Prostate gland (tissue), 2 donors: Measurements from ENCODE around the gene PTPRU. TPM values are rescaled to one million over a fixed set of nuclear protein-coding genes. Genes with fewer than 3 reads are reported as not detected.
A peak's percentile ranks its signal among the peaks of the same experiment; 100 is the strongest.

Source experiments
- DNase-seq: peaks from one replicate; pipeline ENCODE4 v3.0.0-alpha.2; 2019; ENCODE audit warnings: low spot score
- H3K27ac ChIP-seq, 2 donors: fragments of 200-600 bp; sonication (generic); 2 replicates each; pipeline ENCODE4 v1.5.1; 2017 to 2019
- H3K27me3 ChIP-seq: fragments of 200-600 bp; sonication (generic); replicated peaks from 2 replicates; pipeline ENCODE4 v1.5.1; 2019; ENCODE audit not compliant: insufficient read depth
- H3K36me3 ChIP-seq, 2 donors: fragments of 200-600 bp; sonication (generic); 1 replicate in 1 of 2; 2 replicates in 1 of 2; pipeline versions ENCODE4 v1.5.1 to v1.8.1; 2017 to 2019
- H3K4me1 ChIP-seq: fragments of 200-600 bp; sonication (generic); replicated peaks from 2 replicates; pipeline ENCODE4 v1.5.1; 2019
- H3K4me3 ChIP-seq, 2 donors: fragments of 200-600 bp; sonication (generic); 2 replicates each; pipeline ENCODE4 v1.5.1; 2017 to 2019
- H3K9me3 ChIP-seq: fragments of 200-600 bp; sonication (generic); 2 replicates; pipeline ENCODE4 v1.5.1; 2017
- POLR2A ChIP-seq: fragments of 450-650 bp; IDR thresholded peaks from one replicate; pipeline ENCODE4 v1.6.1; 2016; ENCODE audit warnings: antibody characterized with exemption, mild to moderate bottlenecking
- POLR2AphosphoS5 ChIP-seq: sonication (generic); formaldehyde crosslinking; IDR thresholded peaks from one replicate; pipeline ENCODE4 v1.6.1; 2017; ENCODE audit warnings: antibody characterized with exemption
- WGBS: methylation state at CpG from one replicate; pipeline ENCODE4 v1.1.5; 2018; 5-methylcytosine and 5-hydroxymethylcytosine counted together
- intact Hi-C: fragments of 100-400 bp; cut with DNase I; formaldehyde crosslinking; loops from one replicate; pipeline ENCODE4 v1.14.2; 2022
- total RNA-seq, 2 donors: library from RNA; depleted of rRNA; stranded (reverse); fragments of >200 nt; gene quantifications; one replicate each; pipeline ENCODE4 v1.1.0, GENCODE V29; 2016
- TF ChIP-seq, protein P1 (sequence below), 4 experiments: fragments of 200-600 bp in 2 of 4; fragments of 450-650 bp in 2 of 4; sonication (generic) in 2 of 4; IDR thresholded peaks; 1 replicate in 3 of 4; 2 replicates in 1 of 4; pipeline ENCODE4 v1.5.1; 2016 to 2019; ENCODE audit warnings: antibody characterized with exemption in 4 of 4, mild to moderate bottlenecking in 2 of 4, moderate library complexity in 2 of 4

PTPRU gene
- total RNA-seq, 2 donors from 2014 or later = 49.9 to 60.5 TPM

DNA sequence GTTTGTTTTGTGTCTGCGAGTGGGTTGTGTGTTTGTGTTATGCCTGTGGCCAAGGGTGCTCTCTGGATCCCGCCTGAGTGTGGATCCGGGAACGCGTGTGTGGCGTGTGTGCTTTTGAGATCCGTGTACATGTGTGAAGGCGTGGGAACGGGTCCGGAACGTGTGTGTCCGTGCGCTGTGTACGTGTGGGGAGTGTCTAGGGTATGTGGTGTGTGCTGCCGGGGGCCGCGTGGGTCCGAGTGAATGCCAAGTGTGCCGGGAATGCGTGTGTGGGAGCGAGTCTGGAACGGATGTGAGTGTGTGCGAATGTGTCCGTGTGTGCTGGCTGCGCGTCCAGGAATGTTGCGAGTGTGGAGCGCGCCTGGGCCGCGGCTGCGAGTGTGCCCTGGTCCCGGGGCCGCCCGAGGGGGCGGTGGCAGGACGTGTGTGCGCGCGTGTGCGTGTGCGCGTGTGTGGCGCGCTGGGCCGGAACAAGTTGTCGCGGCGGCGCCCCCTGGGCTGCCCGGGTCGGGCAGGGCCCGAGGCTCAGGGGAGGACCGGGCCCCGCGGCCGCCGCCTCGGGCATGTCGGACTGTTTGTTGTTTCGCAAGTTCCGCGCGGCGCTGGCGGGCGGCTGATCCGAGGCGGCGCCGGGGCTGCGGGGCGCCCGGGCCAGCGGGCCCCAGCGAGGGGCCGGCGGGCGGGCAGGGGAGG lies 953 bp downstream of the PTPRU start:
- Histone ChIP-seq H3K27ac (peak overlapping the region; percentile 74), H3K9me3 (no peaks in the 10 kb centered on the region), H3K27me3 (no peaks in the 10 kb centered on the region), H3K4me3 (peak overlapping the region; percentile 60 to 65), H3K4me1 (no peaks in the 10 kb centered on the region), H3K36me3 (no peaks in the 10 kb centered on the region)
- intact Hi-C loops = loop anchor here (2.0 to 10.0 kb wide), 4 partner anchors 870 to 1472 kb away; no protein-coding TSS in a partner anchor
- under 1% methylated on average over 78 of the region's 79 CpGs for WGBS
- TF ChIP-seq, protein P1, sequence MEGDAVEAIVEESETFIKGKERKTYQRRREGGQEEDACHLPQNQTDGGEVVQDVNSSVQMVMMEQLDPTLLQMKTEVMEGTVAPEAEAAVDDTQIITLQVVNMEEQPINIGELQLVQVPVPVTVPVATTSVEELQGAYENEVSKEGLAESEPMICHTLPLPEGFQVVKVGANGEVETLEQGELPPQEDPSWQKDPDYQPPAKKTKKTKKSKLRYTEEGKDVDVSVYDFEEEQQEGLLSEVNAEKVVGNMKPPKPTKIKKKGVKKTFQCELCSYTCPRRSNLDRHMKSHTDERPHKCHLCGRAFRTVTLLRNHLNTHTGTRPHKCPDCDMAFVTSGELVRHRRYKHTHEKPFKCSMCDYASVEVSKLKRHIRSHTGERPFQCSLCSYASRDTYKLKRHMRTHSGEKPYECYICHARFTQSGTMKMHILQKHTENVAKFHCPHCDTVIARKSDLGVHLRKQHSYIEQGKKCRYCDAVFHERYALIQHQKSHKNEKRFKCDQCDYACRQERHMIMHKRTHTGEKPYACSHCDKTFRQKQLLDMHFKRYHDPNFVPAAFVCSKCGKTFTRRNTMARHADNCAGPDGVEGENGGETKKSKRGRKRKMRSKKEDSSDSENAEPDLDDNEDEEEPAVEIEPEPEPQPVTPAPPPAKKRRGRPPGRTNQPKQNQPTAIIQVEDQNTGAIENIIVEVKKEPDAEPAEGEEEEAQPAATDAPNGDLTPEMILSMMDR (IDR thresholded peaks at IDR 0.05) = no peak
- no peak for TF ChIP-seq POLR2AphosphoS5
- no peak for TF ChIP-seq POLR2A
- DNase-seq = peak; percentile 32

DNA sequence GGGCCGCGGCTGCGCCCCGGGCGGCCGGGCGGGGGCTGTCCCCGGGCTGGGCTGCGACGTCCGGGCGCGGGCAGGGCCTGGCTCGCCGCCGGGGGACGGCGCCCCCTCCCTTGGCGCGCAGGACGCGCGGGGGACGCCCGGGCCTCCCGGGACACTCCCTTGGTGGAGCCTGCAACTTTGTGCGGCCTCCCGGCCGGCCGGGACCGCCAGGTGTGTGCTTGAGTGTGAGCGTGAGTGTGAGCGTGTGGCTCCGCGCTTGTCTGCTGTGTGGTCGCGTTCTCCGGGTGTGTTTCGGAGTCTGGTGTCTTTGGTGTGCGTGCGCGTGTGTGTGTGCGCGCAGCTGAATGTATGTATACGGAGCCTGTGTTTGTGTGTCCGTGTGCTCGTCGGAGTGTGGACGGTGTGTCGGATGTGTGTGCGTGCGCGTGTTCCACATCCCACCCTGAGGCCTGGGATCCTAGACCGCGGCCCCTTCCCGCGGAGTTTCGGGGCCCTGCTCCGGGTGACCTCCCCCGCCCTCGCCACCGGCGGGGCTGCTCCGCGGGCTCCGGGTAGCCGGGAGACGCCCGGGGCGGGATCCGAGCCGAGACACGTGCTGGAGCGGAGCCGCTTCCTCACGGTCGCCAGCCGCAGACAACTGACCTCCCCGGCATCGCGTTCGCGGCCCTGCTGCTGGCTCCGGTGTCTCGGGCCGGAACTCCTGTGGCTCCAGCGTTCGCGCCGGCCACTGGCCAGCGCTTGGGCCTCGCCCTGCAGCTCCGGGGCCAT lies 1.7 kb downstream of the PTPRU start:
- Histone ChIP-seq H3K27me3 (no peaks in the 10 kb centered on the region), H3K4me1 (no peaks in the 10 kb centered on the region), H3K9me3 (no peaks in the 10 kb centered on the region), H3K27ac (peak overlapping the region; percentile 65), H3K4me3 (peak overlapping the region; percentile 60 to 65), H3K36me3 (no peaks in the 10 kb centered on the region)
- TF ChIP-seq, protein P1 (IDR thresholded peaks at IDR 0.05) = no peak
- TF ChIP-seq POLR2AphosphoS5 = no peak
- TF ChIP-seq POLR2A = no peak
- WGBS = 4% methylated on average over 54 of the region's 93 CpGs
- intact Hi-C loops = loop anchor here (2.0 to 10.0 kb wide), 4 partner anchors 869 to 1471 kb away; no protein-coding TSS in a partner anchor
- peak; percentile 54 for DNase-seq

DNA sequence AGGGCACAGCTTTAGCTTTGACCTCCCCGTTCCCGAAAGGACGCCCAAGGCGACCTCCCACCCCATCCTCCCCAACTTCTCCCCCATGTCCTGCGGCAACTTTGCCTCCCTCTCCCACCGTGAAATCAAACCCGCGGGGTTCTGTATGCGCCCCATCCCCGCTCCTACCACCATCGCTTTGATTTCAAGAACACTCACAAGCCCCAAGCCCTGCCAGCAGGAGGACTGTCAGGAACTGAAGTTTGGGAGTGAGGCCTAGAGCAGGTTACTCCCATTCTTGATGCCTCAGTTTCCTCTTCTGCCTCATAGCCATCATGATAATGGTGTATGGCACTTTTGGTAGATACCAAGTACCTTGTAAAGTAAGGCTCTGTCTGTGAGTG lies 2.3 kb downstream of the PTPRU start:
- Histone ChIP-seq H3K36me3 (no peaks in the 10 kb centered on the region), H3K4me1 (no peaks in the 10 kb centered on the region), H3K4me3 (peak overlapping the region; percentile 60 to 65), H3K27me3 (no peaks in the 10 kb centered on the region), H3K27ac (peak overlapping the region; percentile 65), H3K9me3 (no peaks in the 10 kb centered on the region)
- no peak for TF ChIP-seq POLR2A
- TF ChIP-seq, protein P1 (IDR thresholded peaks at IDR 0.05) = no peak
- no peak for TF ChIP-seq POLR2AphosphoS5
- intact Hi-C loops = loop anchor here (5.0 to 10.0 kb wide), 2 partner anchors 869 to 1286 kb away; no protein-coding TSS in a partner anchor
- no peak for DNase-seq
- 64% methylated on average over 11 of the region's 11 CpGs for WGBS

DNA sequence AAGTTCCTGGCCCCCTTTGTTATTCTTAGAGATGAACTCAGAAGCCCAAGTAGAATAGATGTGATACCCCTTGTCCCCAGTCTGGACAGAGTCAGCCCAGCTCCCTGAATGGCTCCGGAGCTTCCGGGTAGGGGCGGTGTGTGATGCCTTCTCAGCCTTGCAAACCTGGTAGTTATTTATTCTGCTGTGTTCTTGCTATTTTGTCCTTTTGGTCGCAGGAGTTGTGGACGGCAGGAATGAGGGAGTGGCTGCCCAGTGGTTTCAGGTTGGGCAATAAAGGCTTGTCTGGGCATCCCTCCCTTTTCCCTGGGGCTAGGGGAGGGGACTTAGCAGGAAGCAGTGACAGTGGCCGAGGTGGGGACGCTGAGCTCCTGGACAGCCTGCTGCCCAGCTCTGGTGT lies 2.8 kb downstream of the PTPRU start:
- H3K36me3 ChIP-seq = no peaks in the 10 kb centered on the region
- DNase-seq = peak; percentile 86
- H3K4me3 ChIP-seq = no peak overlapping the region
- TF ChIP-seq POLR2AphosphoS5 = peak; percentile 89
- peak; percentile 49 for TF ChIP-seq POLR2A
- TF ChIP-seq, protein P1 (IDR thresholded peaks at IDR 0.05) = no peak
- no peaks in the 10 kb centered on the region for H3K9me3 ChIP-seq
- H3K4me1 ChIP-seq = no peaks in the 10 kb centered on the region
- peak overlapping the region; percentile 65 for H3K27ac ChIP-seq
- no peaks in the 10 kb centered on the region for H3K27me3 ChIP-seq
- intact Hi-C loops = loop anchor here (5.0 to 10.0 kb wide), 2 partner anchors 868 to 1286 kb away; no protein-coding TSS in a partner anchor
- 45% methylated on average over 7 of the region's 7 CpGs for WGBS
